Stimulated activated naive CD8-positive, alpha-beta T cell treated with anti-CD3 and anti-CD28 coated beads, Interleukin-15, Interleukin-2, amounts not matched to agents 100 U/mL and 50 U/mL, for 24 hours (primary cell): ENCODE measurements around the gene BMPR1A.

Experiments
- ATAC-seq: fragments of 150-1000 bp; cut with Tn5 transposase; one replicate; pipeline ENCODE4 v1.10.0; 2021
- DNase-seq: peaks from one replicate; pipeline ENCODE4 v3.0.0; 2021

BMPR1A gene

GRCh38 chr10:86765548-86765947 is 9.1 kb downstream of the BMPR1A start:
- ATAC-seq (no peak), DNase-seq (no peak)

GRCh38 chr10:86768412-86769062 is 12.1 kb downstream of the BMPR1A start:
- DNase-seq (no peak), ATAC-seq (no peak)

GRCh38 chr10:86769991-86770390 is 13.6 kb downstream of the BMPR1A start:
- ATAC-seq (no peak), DNase-seq (no peak)

- no peak for ATAC-seq
- no peak for DNase-seq
These were observed 14.1 kb downstream of the BMPR1A start for GRCh38 chr10:86770412-86770960.

- DNase-seq (no peak), ATAC-seq (no peak)
These were observed 17.1 kb downstream of the BMPR1A start for GRCh38 chr10:86773498-86773897.

GRCh38 chr10:86775056-86775869 is 18.8 kb downstream of the BMPR1A start:
- ATAC-seq (no peak), DNase-seq (no peak)

GRCh38 chr10:86775870-86776180 is 19.4 kb downstream of the BMPR1A start:
- DNase-seq: no peak
- ATAC-seq: no peak

- ATAC-seq (no peak), DNase-seq (no peak)
These were observed 23.0 kb downstream of the BMPR1A start for GRCh38 chr10:86779220-86780017.

GRCh38 chr10:86782701-86783418 is 26.4 kb downstream of the BMPR1A start:
- no peak for DNase-seq
- no peak for ATAC-seq

- no peak for ATAC-seq
- no peak for DNase-seq
These were observed 28.6 kb downstream of the BMPR1A start for GRCh38 chr10:86785037-86785436.

- no peak for ATAC-seq
These were observed 29.5 kb downstream of the BMPR1A start for GRCh38 chr10:86785968-86786367.

GRCh38 chr10:86786368-86786767 is 29.9 kb downstream of the BMPR1A start:
- ATAC-seq (no peak), DNase-seq (no peak)

More at GRCh38 chr10:86785968-86786367, 29.5 kb downstream of the BMPR1A start:
- DNase-seq: no peak

GRCh38 chr10:86790394-86790793 is 34.0 kb downstream of the BMPR1A start:
- DNase-seq (no peak), ATAC-seq (no peak)

- ATAC-seq: no peak
These were observed 36.2 kb downstream of the BMPR1A start for GRCh38 chr10:86792461-86793167.

GRCh38 chr10:86793696-86794095 is 37.3 kb downstream of the BMPR1A start:
- DNase-seq: no peak
- no peak for ATAC-seq

More at GRCh38 chr10:86792461-86793167, 36.2 kb downstream of the BMPR1A start:
- DNase-seq: no peak

GRCh38 chr10:86795353-86795752 is 38.9 kb downstream of the BMPR1A start:
- ATAC-seq: no peak
- no peak for DNase-seq

- DNase-seq (no peak), ATAC-seq (no peak)
These were observed 41.6 kb downstream of the BMPR1A start for GRCh38 chr10:86798025-86798424.

GRCh38 chr10:86798611-86799010 is 42.2 kb downstream of the BMPR1A start:
- DNase-seq (no peak), ATAC-seq (no peak)

GRCh38 chr10:86799188-86799845 is 42.9 kb downstream of the BMPR1A start:
- DNase-seq (no peak), ATAC-seq (no peak)

- DNase-seq (no peak), ATAC-seq (no peak)
These were observed 45.6 kb downstream of the BMPR1A start for GRCh38 chr10:86801995-86802394.
